Measurements from ENCODE around the gene SYT7.

GRCh38 chr11:61489833-61490721 is 90.8 kb downstream of the SYT7 start:
- no peak for TF ChIP-seq CTCF (IDR thresholded peaks at IDR 0.05)
- no peak for TF ChIP-seq EZH2 (IDR thresholded peaks at IDR 0.05; ENCODE audit: borderline replicate concordance, insufficient read depth, low read depth, low read length, poor library complexity, severe bottlenecking)
